ENCODE measurements around the gene C19orf85.

GRCh38 chr19:55468054-55468393 lies 3.5 kb upstream of the C19orf85 start:
- TF ChIP-seq CTCF (IDR thresholded peaks at IDR 0.05), result no peak
- TF ChIP-seq EZH2phosphoT487 (IDR thresholded peaks at IDR 0.05), result no peak
- TF ChIP-seq EZH2 (IDR thresholded peaks at IDR 0.05), result no peak
